WTC11 (cell line): ENCODE results near the gene ETFB. TPM values are rescaled to one million over a fixed set of nuclear protein-coding genes. Genes with fewer than 3 reads are reported as not detected.

ENCODE experiments used
- ATAC-seq: fragments of 200-7000 bp; cut with Tn5 transposase; 2 replicates; pipeline ENCODE4 v1.10.0; 2021; ENCODE audit warnings: mild to moderate bottlenecking, moderate library complexity
- CTCF ChIA-PET: fragments of 300-600 bp; sonication (Branson Sonifier 250); formaldehyde crosslinking; loops from one replicate; lab custom pipeline; 2021; ENCODE audit warnings: antibody characterized with exemption; lab: Charles Lee
- POLR2A ChIA-PET: fragments of 350-600 bp; sonication (Branson Sonifier 250); formaldehyde crosslinking; loops from one replicate; lab custom pipeline; 2021; ENCODE audit warnings: antibody characterized with exemption; lab: Charles Lee
- DNase-seq: peaks from one replicate; pipeline ENCODE4 v3.0.0; 2021; ENCODE audit warnings: low spot score
- H3K27ac Mint-ChIP-seq: 2 replicates; pipeline ENCODE4 v1.8.0; 2021; ENCODE audit warnings: mixed read lengths
- H3K27me3 Mint-ChIP-seq: 2 replicates; pipeline ENCODE4 v1.8.0; 2021; ENCODE audit warnings: low read depth, mild to moderate bottlenecking, moderate library complexity, mixed read lengths
- H3K36me3 Mint-ChIP-seq: 2 replicates; pipeline ENCODE4 v1.8.0; 2021; ENCODE audit warnings: mixed read lengths
- H3K4me1 Mint-ChIP-seq: 2 replicates; pipeline ENCODE4 v1.8.0; 2022; ENCODE audit warnings: mixed read lengths
- H3K4me3 Mint-ChIP-seq: 2 replicates; pipeline ENCODE4 v1.8.0; 2021; ENCODE audit warnings: mild to moderate bottlenecking, moderate library complexity, mixed read lengths
- H3K9me3 Mint-ChIP-seq: 2 replicates; pipeline ENCODE4 v1.8.0; 2021; ENCODE audit warnings: mixed read lengths
- ELF4 ChIP-seq: sonication (generic); formaldehyde crosslinking; IDR thresholded peaks from 2 replicates; pipeline ENCODE4 v1.8.1; 2022; ENCODE audit warnings: low read depth, mild to moderate bottlenecking, moderate library complexity, missing genetic modification reagents
- ESRRA ChIP-seq: sonication (generic); formaldehyde crosslinking; IDR thresholded peaks from 2 replicates; pipeline ENCODE4 v1.8.1; 2022; ENCODE audit warnings: mild to moderate bottlenecking, missing genetic modification reagents, borderline replicate concordance
- FOXK1 ChIP-seq: sonication (generic); formaldehyde crosslinking; IDR thresholded peaks from 2 replicates; pipeline ENCODE4 v1.8.0; 2022; ENCODE audit warnings: mild to moderate bottlenecking, moderate library complexity, missing genetic modification reagents
- FOXP1 ChIP-seq: sonication (generic); formaldehyde crosslinking; IDR thresholded peaks from 2 replicates; pipeline ENCODE4 v1.8.0; 2022; ENCODE audit warnings: missing genetic modification reagents, mild to moderate bottlenecking, moderate library complexity, borderline replicate concordance
- IRF2 ChIP-seq: sonication (generic); formaldehyde crosslinking; IDR thresholded peaks from 2 replicates; pipeline ENCODE4 v1.8.0; 2022; ENCODE audit warnings: low read depth, missing genetic modification reagents, borderline replicate concordance
- NFE2L1 ChIP-seq: sonication (generic); formaldehyde crosslinking; IDR thresholded peaks from 2 replicates; pipeline ENCODE4 v1.8.1; 2023; ENCODE audit warnings: missing genetic modification reagents
- NFYB ChIP-seq: sonication (generic); formaldehyde crosslinking; conservative IDR thresholded peaks from 2 replicates; pipeline ENCODE4 v1.8.0; 2022; ENCODE audit warnings: low read depth, missing genetic modification reagents
- NR2C2 ChIP-seq: sonication (generic); formaldehyde crosslinking; IDR thresholded peaks from 2 replicates; pipeline ENCODE4 v1.8.0; 2022; ENCODE audit warnings: mild to moderate bottlenecking, missing genetic modification reagents
- RORB ChIP-seq: fragments of 250-450 bp; sonication (Bioruptor Pico); IDR thresholded peaks from 2 replicates; pipeline ENCODE4 v1.9.0; 2021; ENCODE audit warnings: mild to moderate bottlenecking
- SMAD3 ChIP-seq: sonication (generic); formaldehyde crosslinking; IDR thresholded peaks from 2 replicates; pipeline ENCODE4 v1.8.0; 2022; ENCODE audit warnings: missing genetic modification reagents, mild to moderate bottlenecking, borderline replicate concordance
- TCF7 ChIP-seq: sonication (generic); formaldehyde crosslinking; IDR thresholded peaks from 2 replicates; pipeline ENCODE4 v1.8.0; 2022; ENCODE audit warnings: mild to moderate bottlenecking, low read depth, missing genetic modification reagents, moderate library complexity
- TEAD1 ChIP-seq: sonication (generic); formaldehyde crosslinking; IDR thresholded peaks from 2 replicates; pipeline ENCODE4 v1.8.0; 2022; ENCODE audit warnings: mild to moderate bottlenecking, missing genetic modification reagents
- TP53 ChIP-seq: sonication (generic); formaldehyde crosslinking; IDR thresholded peaks from 2 replicates; pipeline ENCODE4 v1.8.1; 2023; ENCODE audit warnings: mild to moderate bottlenecking, missing genetic modification reagents
- USF1 ChIP-seq: sonication (generic); formaldehyde crosslinking; IDR thresholded peaks from 2 replicates; pipeline ENCODE4 v1.8.0; 2022; ENCODE audit warnings: mild to moderate bottlenecking, missing genetic modification reagents
- ZNF317 ChIP-seq: sonication (generic); formaldehyde crosslinking; IDR thresholded peaks from 2 replicates; pipeline ENCODE4 v1.8.1; 2023; ENCODE audit warnings: low read depth, mild to moderate bottlenecking, moderate library complexity, missing genetic modification reagents, borderline replicate concordance
- ZNF416 ChIP-seq: fragments of 250-450 bp; sonication (Bioruptor Pico); IDR thresholded peaks from 2 replicates; pipeline ENCODE4 v1.9.0; 2021; ENCODE audit warnings: mild to moderate bottlenecking, inconsistent platforms
- ZNF423 ChIP-seq: fragments of 250-450 bp; sonication (Bioruptor Pico); IDR thresholded peaks from 2 replicates; pipeline ENCODE4 v2.1.2; 2022; ENCODE audit warnings: mild to moderate bottlenecking, moderate library complexity
- ZNF512 ChIP-seq: sonication (generic); formaldehyde crosslinking; IDR thresholded peaks from 2 replicates; pipeline ENCODE4 v1.8.1; 2022; ENCODE audit warnings: missing genetic modification reagents, borderline replicate concordance
- total RNA-seq: library from RNA; stranded (reverse); gene quantifications from 3 replicates; pipeline ENCODE4 v1.2.3, GENCODE V29; 2021
- TF ChIP-seq, protein P1 (sequence below): fragments of 250-450 bp; sonication (Bioruptor Pico); IDR thresholded peaks from 2 replicates; pipeline ENCODE4 v1.9.0; 2021; ENCODE audit warnings: mild to moderate bottlenecking, borderline replicate concordance
- TF ChIP-seq, protein P2 (sequence below): sonication (generic); formaldehyde crosslinking; IDR thresholded peaks from 2 replicates; pipeline ENCODE4 v1.8.1; 2022; ENCODE audit warnings: mild to moderate bottlenecking, moderate library complexity, missing genetic modification reagents
- TF ChIP-seq, protein P3 (sequence below): fragments of 200-600 bp; IDR thresholded peaks from 2 replicates; pipeline ENCODE4 v1.8.0; 2022; ENCODE audit warnings: antibody characterized with exemption
- TF ChIP-seq, protein P4 (sequence below): fragments of 250-450 bp; sonication (Bioruptor Pico); IDR thresholded peaks from 2 replicates; pipeline ENCODE4 v2.1.2; 2022; ENCODE audit warnings: mild to moderate bottlenecking, moderate library complexity

Gene ETFB
- total RNA-seq, 1 experiment from 2014 or later: 60.6 TPM

DNA sequence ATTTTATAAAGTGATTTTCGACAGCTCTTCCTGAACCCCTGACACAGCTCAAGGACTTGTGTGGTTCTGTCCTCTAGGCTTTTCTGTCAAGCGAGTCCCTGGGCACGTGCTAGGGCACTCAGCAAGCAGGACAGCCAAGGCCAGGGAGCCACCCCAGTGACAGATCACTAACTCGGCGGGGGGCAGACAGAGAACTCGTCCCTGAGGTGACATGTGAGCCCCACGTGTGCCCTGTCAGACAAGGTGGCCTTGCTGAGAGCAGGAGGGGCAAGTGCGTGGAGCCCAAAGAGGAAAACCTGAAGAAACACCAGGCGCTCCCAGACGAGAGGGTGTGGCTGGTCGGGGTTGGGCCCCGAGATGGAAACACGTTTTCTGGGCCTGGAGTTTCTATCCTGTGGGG is 4.9 kb downstream of the ETFB start (continued):
- TF ChIP-seq, protein P1, sequence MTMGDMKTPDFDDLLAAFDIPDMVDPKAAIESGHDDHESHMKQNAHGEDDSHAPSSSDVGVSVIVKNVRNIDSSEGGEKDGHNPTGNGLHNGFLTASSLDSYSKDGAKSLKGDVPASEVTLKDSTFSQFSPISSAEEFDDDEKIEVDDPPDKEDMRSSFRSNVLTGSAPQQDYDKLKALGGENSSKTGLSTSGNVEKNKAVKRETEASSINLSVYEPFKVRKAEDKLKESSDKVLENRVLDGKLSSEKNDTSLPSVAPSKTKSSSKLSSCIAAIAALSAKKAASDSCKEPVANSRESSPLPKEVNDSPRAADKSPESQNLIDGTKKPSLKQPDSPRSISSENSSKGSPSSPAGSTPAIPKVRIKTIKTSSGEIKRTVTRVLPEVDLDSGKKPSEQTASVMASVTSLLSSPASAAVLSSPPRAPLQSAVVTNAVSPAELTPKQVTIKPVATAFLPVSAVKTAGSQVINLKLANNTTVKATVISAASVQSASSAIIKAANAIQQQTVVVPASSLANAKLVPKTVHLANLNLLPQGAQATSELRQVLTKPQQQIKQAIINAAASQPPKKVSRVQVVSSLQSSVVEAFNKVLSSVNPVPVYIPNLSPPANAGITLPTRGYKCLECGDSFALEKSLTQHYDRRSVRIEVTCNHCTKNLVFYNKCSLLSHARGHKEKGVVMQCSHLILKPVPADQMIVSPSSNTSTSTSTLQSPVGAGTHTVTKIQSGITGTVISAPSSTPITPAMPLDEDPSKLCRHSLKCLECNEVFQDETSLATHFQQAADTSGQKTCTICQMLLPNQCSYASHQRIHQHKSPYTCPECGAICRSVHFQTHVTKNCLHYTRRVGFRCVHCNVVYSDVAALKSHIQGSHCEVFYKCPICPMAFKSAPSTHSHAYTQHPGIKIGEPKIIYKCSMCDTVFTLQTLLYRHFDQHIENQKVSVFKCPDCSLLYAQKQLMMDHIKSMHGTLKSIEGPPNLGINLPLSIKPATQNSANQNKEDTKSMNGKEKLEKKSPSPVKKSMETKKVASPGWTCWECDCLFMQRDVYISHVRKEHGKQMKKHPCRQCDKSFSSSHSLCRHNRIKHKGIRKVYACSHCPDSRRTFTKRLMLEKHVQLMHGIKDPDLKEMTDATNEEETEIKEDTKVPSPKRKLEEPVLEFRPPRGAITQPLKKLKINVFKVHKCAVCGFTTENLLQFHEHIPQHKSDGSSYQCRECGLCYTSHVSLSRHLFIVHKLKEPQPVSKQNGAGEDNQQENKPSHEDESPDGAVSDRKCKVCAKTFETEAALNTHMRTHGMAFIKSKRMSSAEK: no peak
- TF ChIP-seq USF1 (CRISPR knock-in tag): no peak

GRCh38 chr19:51359294-51359693 is 6.9 kb downstream of the ETFB start:
- TF ChIP-seq TP53 (CRISPR knock-in tag) (no peak), NFE2L1 (CRISPR knock-in tag) (no peak), TEAD1 (CRISPR knock-in tag) (no peak), FOXP1 (CRISPR knock-in tag) (no peak), SMAD3 (no peak), RORB (CRISPR knock-in tag) (no peak), NR2C2 (no peak), ZNF423 (no peak), ESRRA (no peak), IRF2 (no peak), ZNF416 (CRISPR knock-in tag) (no peak), TCF7 (CRISPR knock-in tag) (no peak), ZNF317 (CRISPR knock-in tag) (no peak), ZNF512 (CRISPR knock-in tag) (no peak), FOXK1 (CRISPR knock-in tag) (no peak), NFYB (CRISPR knock-in tag) (no peak), ELF4 (no peak)
- TF ChIP-seq, protein P2, sequence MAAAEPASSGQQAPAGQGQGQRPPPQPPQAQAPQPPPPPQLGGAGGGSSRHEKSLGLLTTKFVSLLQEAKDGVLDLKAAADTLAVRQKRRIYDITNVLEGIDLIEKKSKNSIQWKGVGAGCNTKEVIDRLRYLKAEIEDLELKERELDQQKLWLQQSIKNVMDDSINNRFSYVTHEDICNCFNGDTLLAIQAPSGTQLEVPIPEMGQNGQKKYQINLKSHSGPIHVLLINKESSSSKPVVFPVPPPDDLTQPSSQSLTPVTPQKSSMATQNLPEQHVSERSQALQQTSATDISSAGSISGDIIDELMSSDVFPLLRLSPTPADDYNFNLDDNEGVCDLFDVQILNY (CRISPR knock-in tag): no peak
- TF ChIP-seq, protein P3, sequence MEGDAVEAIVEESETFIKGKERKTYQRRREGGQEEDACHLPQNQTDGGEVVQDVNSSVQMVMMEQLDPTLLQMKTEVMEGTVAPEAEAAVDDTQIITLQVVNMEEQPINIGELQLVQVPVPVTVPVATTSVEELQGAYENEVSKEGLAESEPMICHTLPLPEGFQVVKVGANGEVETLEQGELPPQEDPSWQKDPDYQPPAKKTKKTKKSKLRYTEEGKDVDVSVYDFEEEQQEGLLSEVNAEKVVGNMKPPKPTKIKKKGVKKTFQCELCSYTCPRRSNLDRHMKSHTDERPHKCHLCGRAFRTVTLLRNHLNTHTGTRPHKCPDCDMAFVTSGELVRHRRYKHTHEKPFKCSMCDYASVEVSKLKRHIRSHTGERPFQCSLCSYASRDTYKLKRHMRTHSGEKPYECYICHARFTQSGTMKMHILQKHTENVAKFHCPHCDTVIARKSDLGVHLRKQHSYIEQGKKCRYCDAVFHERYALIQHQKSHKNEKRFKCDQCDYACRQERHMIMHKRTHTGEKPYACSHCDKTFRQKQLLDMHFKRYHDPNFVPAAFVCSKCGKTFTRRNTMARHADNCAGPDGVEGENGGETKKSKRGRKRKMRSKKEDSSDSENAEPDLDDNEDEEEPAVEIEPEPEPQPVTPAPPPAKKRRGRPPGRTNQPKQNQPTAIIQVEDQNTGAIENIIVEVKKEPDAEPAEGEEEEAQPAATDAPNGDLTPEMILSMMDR: no peak
- TF ChIP-seq, protein P4, sequence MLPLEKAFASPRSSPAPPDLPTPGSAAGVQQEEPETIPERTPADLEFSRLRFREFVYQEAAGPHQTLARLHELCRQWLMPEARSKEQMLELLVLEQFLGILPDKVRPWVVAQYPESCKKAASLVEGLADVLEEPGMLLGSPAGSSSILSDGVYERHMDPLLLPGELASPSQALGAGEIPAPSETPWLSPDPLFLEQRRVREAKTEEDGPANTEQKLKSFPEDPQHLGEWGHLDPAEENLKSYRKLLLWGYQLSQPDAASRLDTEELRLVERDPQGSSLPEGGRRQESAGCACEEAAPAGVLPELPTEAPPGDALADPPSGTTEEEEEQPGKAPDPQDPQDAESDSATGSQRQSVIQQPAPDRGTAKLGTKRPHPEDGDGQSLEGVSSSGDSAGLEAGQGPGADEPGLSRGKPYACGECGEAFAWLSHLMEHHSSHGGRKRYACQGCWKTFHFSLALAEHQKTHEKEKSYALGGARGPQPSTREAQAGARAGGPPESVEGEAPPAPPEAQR (CRISPR knock-in tag): no peak
- Mint-ChIP-seq H3K9me3 (no peaks in the 10 kb centered on the region), H3K4me1 (peaks cover 24% of the 10 kb centered on the region), H3K27me3 (no peaks in the 10 kb centered on the region), H3K27ac (no peak overlapping the region), H3K36me3 (no peaks in the 10 kb centered on the region), H3K4me3 (no peak overlapping the region)
- POLR2A ChIA-PET: no interaction called here
- ATAC-seq (no peak), DNase-seq (no peak)
- CTCF ChIA-PET: interaction anchor here (1.1 kb wide), 1 partner anchor 20 kb away, joined by 3 read pairs; no protein-coding TSS in a partner anchor
